ENCODE results near the gene CS.
"Not testable (repeated sequence)": the region's sequence is repeated elsewhere in the genome, so short reads cannot be mapped to it uniquely, and the experiment has no call there.

Gene CS

GRCh38 chr12:56299853-56300643, at the start of gene CS:
TSS of gene CS (minus strand) at chr12:56300330. CDS start at chr12:56300201, 129 bp downstream.
- Mint-ChIP-seq H3K27me3 (no peaks in the 10 kb centered on the region), H3K4me3 (peak within 1 kb of the TSS; percentile 95), H3K36me3 (no peaks in the 10 kb centered on the region), H3K27ac (peak within 1 kb of the TSS; percentile 93), H3K4me1 (peaks cover 37% of the 10 kb centered on the region), H3K9me3 (no peaks in the 10 kb centered on the region)
- ATAC-seq (ENCODE audit: low read depth) (peak; percentile 91), DNase-seq (ENCODE audit: low spot score in 2 of 2) (peak; percentile 94 to 97)

GRCh38 chr12:56348776-56349175, 48.6 kb upstream of the CS start:
- no peak for DNase-seq (ENCODE audit: low spot score in 2 of 2)
- H3K9me3 Mint-ChIP-seq: no peaks in the 10 kb centered on the region
- H3K27ac Mint-ChIP-seq: peak overlapping the region; percentile 22
- no peak overlapping the region for H3K4me3 Mint-ChIP-seq
- H3K36me3 Mint-ChIP-seq: peaks cover 35% of the 10 kb centered on the region
- no peaks in the 10 kb centered on the region for H3K27me3 Mint-ChIP-seq
- H3K4me1 Mint-ChIP-seq: no peaks in the 10 kb centered on the region
- ATAC-seq (ENCODE audit: low read depth): no peak

- not testable (repeated sequence) for H3K4me1 Mint-ChIP-seq; H3K27me3 Mint-ChIP-seq; DNase-seq (ENCODE audit: low spot score in 2 of 2); ATAC-seq (ENCODE audit: low read depth); H3K4me3 Mint-ChIP-seq; H3K9me3 Mint-ChIP-seq
- Mint-ChIP-seq H3K27ac (peak overlapping the region; percentile 8), H3K36me3 (peaks cover 44% of the 10 kb centered on the region)
Observed at GRCh38 chr12:56347255-56347654, 47.1 kb upstream of the CS start.

- no peak overlapping the region for H3K27ac Mint-ChIP-seq
- H3K36me3 Mint-ChIP-seq: peaks cover 44% of the 10 kb centered on the region
- H3K4me1 Mint-ChIP-seq: no peaks in the 10 kb centered on the region
- H3K9me3 Mint-ChIP-seq: no peaks in the 10 kb centered on the region
- no peak for ATAC-seq (ENCODE audit: low read depth)
- no peak overlapping the region for H3K4me3 Mint-ChIP-seq
- no peaks in the 10 kb centered on the region for H3K27me3 Mint-ChIP-seq
- DNase-seq (ENCODE audit: low spot score in 2 of 2): no peak
Observed at GRCh38 chr12:56346675-56347074, 46.5 kb upstream of the CS start.

GRCh38 chr12:56342290-56342689, 42.2 kb upstream of the CS start:
- not testable (repeated sequence) for H3K27me3 Mint-ChIP-seq

GRCh38 chr12:56341616-56342015, 41.5 kb upstream of the CS start:
- H3K4me3 Mint-ChIP-seq: no peak overlapping the region
- H3K27me3 Mint-ChIP-seq: no peaks in the 10 kb centered on the region
- peaks cover 26% of the 10 kb centered on the region for H3K4me1 Mint-ChIP-seq
- no peaks in the 10 kb centered on the region for H3K9me3 Mint-ChIP-seq
- no peak overlapping the region for H3K27ac Mint-ChIP-seq
- H3K36me3 Mint-ChIP-seq: peaks cover 24% of the 10 kb centered on the region
- no peak for DNase-seq (ENCODE audit: low spot score in 2 of 2)
- no peak for ATAC-seq (ENCODE audit: low read depth)

More at GRCh38 chr12:56342290-56342689, 42.2 kb upstream of the CS start:
- not testable (repeated sequence) for H3K4me3 Mint-ChIP-seq; DNase-seq (ENCODE audit: low spot score in 2 of 2); H3K27ac Mint-ChIP-seq; ATAC-seq (ENCODE audit: low read depth); H3K9me3 Mint-ChIP-seq
- peaks cover 24% of the 10 kb centered on the region for H3K36me3 Mint-ChIP-seq
- H3K4me1 Mint-ChIP-seq: peaks cover 21% of the 10 kb centered on the region

- Mint-ChIP-seq H3K4me1 (peaks cover 28% of the 10 kb centered on the region), H3K27me3 (no peaks in the 10 kb centered on the region), H3K36me3 (peaks cover 12% of the 10 kb centered on the region)
Observed at GRCh38 chr12:56339158-56339422, 39.0 kb upstream of the CS start.

GRCh38 chr12:56338308-56339157, 38.4 kb upstream of the CS start, which contains the start of gene IL23A:
TSS of gene IL23A (plus strand) at chr12:56338884. CDS start at chr12:56339045, 161 bp downstream.
- Mint-ChIP-seq H3K36me3 (peaks cover 10% of the 10 kb centered on the region), H3K27me3 (no peaks in the 10 kb centered on the region), H3K27ac (peak within 1 kb of the TSS; percentile 97), H3K9me3 (no peaks in the 10 kb centered on the region), H3K4me1 (peaks cover 29% of the 10 kb centered on the region), H3K4me3 (peak within 1 kb of the TSS; percentile 92)
- DNase-seq (ENCODE audit: low spot score in 2 of 2) (peak; percentile 45 to 67), ATAC-seq (ENCODE audit: low read depth) (peak; percentile 68)

More at GRCh38 chr12:56339158-56339422, 39.0 kb upstream of the CS start:
- DNase-seq (ENCODE audit: low spot score in 2 of 2) (no peak), ATAC-seq (ENCODE audit: low read depth) (no peak)
- Mint-ChIP-seq H3K9me3 (no peaks in the 10 kb centered on the region), H3K27ac (peak overlapping the region; percentile 97), H3K4me3 (peak overlapping the region; percentile 92)

GRCh38 chr12:56337753-56338251, 37.7 kb upstream of the CS start:
- ATAC-seq (ENCODE audit: low read depth): no peak
- Mint-ChIP-seq H3K9me3 (no peaks in the 10 kb centered on the region), H3K27ac (peak overlapping the region; percentile 97), H3K4me3 (no peak overlapping the region), H3K4me1 (peaks cover 37% of the 10 kb centered on the region), H3K27me3 (no peaks in the 10 kb centered on the region), H3K36me3 (peaks cover 4% of the 10 kb centered on the region)
- no peak for DNase-seq (ENCODE audit: low spot score in 2 of 2)

- Mint-ChIP-seq H3K27ac (peak overlapping the region; percentile 60), H3K27me3 (no peaks in the 10 kb centered on the region), H3K4me1 (peaks cover 40% of the 10 kb centered on the region), H3K4me3 (no peak overlapping the region), H3K9me3 (no peaks in the 10 kb centered on the region), H3K36me3 (peaks cover 1% of the 10 kb centered on the region)
- DNase-seq (ENCODE audit: low spot score in 2 of 2) (no peak), ATAC-seq (ENCODE audit: low read depth) (no peak)
Observed at GRCh38 chr12:56336361-56337167, 36.4 kb upstream of the CS start.

GRCh38 chr12:56335527-56335926, 35.4 kb upstream of the CS start:
- not testable (repeated sequence) for ATAC-seq (ENCODE audit: low read depth); H3K9me3 Mint-ChIP-seq; H3K27me3 Mint-ChIP-seq; H3K36me3 Mint-ChIP-seq; DNase-seq (ENCODE audit: low spot score in 2 of 2)
- Mint-ChIP-seq H3K4me3 (peak overlapping the region; percentile 17), H3K27ac (peak overlapping the region; percentile 100), H3K4me1 (peaks cover 41% of the 10 kb centered on the region)

GRCh38 chr12:56334490-56334793, 34.3 kb upstream of the CS start:
- peaks cover 6% of the 10 kb centered on the region for H3K36me3 Mint-ChIP-seq

GRCh38 chr12:56333679-56334489, 33.8 kb upstream of the CS start, which contains the start of gene PAN2:
TSS of gene PAN2 (minus strand) at chr12:56334000. CDS start at chr12:56333094, 906 bp downstream.
- ATAC-seq (ENCODE audit: low read depth) (peak; percentile 84), DNase-seq (ENCODE audit: low spot score in 2 of 2) (peak; percentile 79 to 87)
- Mint-ChIP-seq H3K27me3 (no peaks in the 10 kb centered on the region), H3K27ac (peak within 1 kb of the TSS; percentile 100), H3K36me3 (peaks cover 6% of the 10 kb centered on the region), H3K4me3 (peak within 1 kb of the TSS; percentile 91), H3K9me3 (no peaks in the 10 kb centered on the region), H3K4me1 (peaks cover 31% of the 10 kb centered on the region)

More at GRCh38 chr12:56334490-56334793, 34.3 kb upstream of the CS start:
- Mint-ChIP-seq H3K4me1 (peaks cover 37% of the 10 kb centered on the region), H3K27me3 (no peaks in the 10 kb centered on the region), H3K27ac (peak overlapping the region; percentile 100), H3K4me3 (peak overlapping the region; percentile 91), H3K9me3 (no peaks in the 10 kb centered on the region)
- no peak for DNase-seq (ENCODE audit: low spot score in 2 of 2)
- ATAC-seq (ENCODE audit: low read depth): no peak
